ENCODE results near the gene RRP1B.
"Not testable (repeated sequence)": the region's sequence is repeated elsewhere in the genome, so short reads cannot be mapped to it uniquely, and the experiment has no call there.

The RRP1B gene

GRCh38 chr21:43659136-43660000 is at the start of gene RRP1B, which contains the start of gene HSF2BP:
Gene RRP1B (plus strand): TSS chr21:43659560. CDS start chr21:43659665, 105 bp downstream.
Gene HSF2BP (minus strand): TSS chr21:43659488. CDS start chr21:43658096, 1,392 bp downstream.
- H3K9ac ChIP-seq (ENCODE audit: insufficient read length), result peak within 1 kb of the TSS; percentile 90
- DNase-seq (ENCODE audit: low read depth, low spot score), result no peak
- no peaks in the 10 kb centered on the region for H3K9me3 ChIP-seq (ENCODE audit: low read depth, low read length)
- peak within 1 kb of the TSS; percentile 85 for H3K27ac ChIP-seq
- H3K36me3 ChIP-seq (ENCODE audit: insufficient read depth, low read length), result peaks cover 27% of the 10 kb centered on the region
- peak within 1 kb of the TSS; percentile 92 for H3K4me3 ChIP-seq
- TF ChIP-seq FOXP2 (optimal IDR thresholded peaks at IDR 0.05; ENCODE audit: control extremely low read depth, extremely low read length, insufficient read depth) (no peak), POLR2AphosphoS5 (IDR thresholded peaks at IDR 0.05; ENCODE audit: borderline replicate concordance, low read depth, low read length) (peak; percentile 80)

GRCh38 chr21:43611598-43612369 is 47.6 kb upstream of the RRP1B start:
- no peaks in the 10 kb centered on the region for H3K36me3 ChIP-seq (ENCODE audit: insufficient read depth, low read length)
- no peak overlapping the region for H3K9ac ChIP-seq (ENCODE audit: insufficient read length)
- no peak overlapping the region for H3K27ac ChIP-seq
- H3K4me3 ChIP-seq, result no peak overlapping the region
- no peaks in the 10 kb centered on the region for H3K9me3 ChIP-seq (ENCODE audit: low read depth, low read length)
- no peak for DNase-seq (ENCODE audit: low read depth, low spot score)
- TF ChIP-seq FOXP2 (optimal IDR thresholded peaks at IDR 0.05; ENCODE audit: control extremely low read depth, extremely low read length, insufficient read depth), result no peak
- TF ChIP-seq POLR2AphosphoS5 (IDR thresholded peaks at IDR 0.05; ENCODE audit: borderline replicate concordance, low read depth, low read length), result no peak
- no peak for TF ChIP-seq EZH2 (IDR thresholded peaks at IDR 0.05)

GRCh38 chr21:43613755-43614638 is 45.4 kb upstream of the RRP1B start:
- no peak overlapping the region for H3K9ac ChIP-seq (ENCODE audit: insufficient read length)

GRCh38 chr21:43614839-43615238 is 44.5 kb upstream of the RRP1B start:
- Histone ChIP-seq H3K9ac (ENCODE audit: insufficient read length) (no peak overlapping the region), H3K4me3 (no peak overlapping the region), H3K36me3 (ENCODE audit: insufficient read depth, low read length) (peaks cover 3% of the 10 kb centered on the region; the same call in 1 of the 2 replicates), H3K9me3 (ENCODE audit: low read depth, low read length) (no peaks in the 10 kb centered on the region), H3K27ac (no peak overlapping the region)
- TF ChIP-seq POLR2AphosphoS5 (IDR thresholded peaks at IDR 0.05; ENCODE audit: borderline replicate concordance, low read depth, low read length) (no peak), EZH2 (IDR thresholded peaks at IDR 0.05) (no peak), FOXP2 (optimal IDR thresholded peaks at IDR 0.05; ENCODE audit: control extremely low read depth, extremely low read length, insufficient read depth) (no peak)
- DNase-seq (ENCODE audit: low read depth, low spot score), result no peak

More at GRCh38 chr21:43613755-43614638, 45.4 kb upstream of the RRP1B start:
- Histone ChIP-seq H3K9me3 (ENCODE audit: low read depth, low read length) (no peaks in the 10 kb centered on the region), H3K27ac (no peak overlapping the region), H3K36me3 (ENCODE audit: insufficient read depth, low read length) (no peaks in the 10 kb centered on the region), H3K4me3 (no peak overlapping the region)
- DNase-seq (ENCODE audit: low read depth, low spot score), result no peak
- TF ChIP-seq FOXP2 (optimal IDR thresholded peaks at IDR 0.05; ENCODE audit: control extremely low read depth, extremely low read length, insufficient read depth) (no peak), POLR2AphosphoS5 (IDR thresholded peaks at IDR 0.05; ENCODE audit: borderline replicate concordance, low read depth, low read length) (no peak), EZH2 (IDR thresholded peaks at IDR 0.05) (no peak)

GRCh38 chr21:43616861-43617260 is 42.5 kb upstream of the RRP1B start:
- not testable (repeated sequence) for DNase-seq (ENCODE audit: low read depth, low spot score); H3K9me3 ChIP-seq (ENCODE audit: low read depth, low read length); H3K36me3 ChIP-seq (ENCODE audit: insufficient read depth, low read length); H3K27ac ChIP-seq; H3K9ac ChIP-seq (ENCODE audit: insufficient read length); H3K4me3 ChIP-seq

GRCh38 chr21:43618940-43619339 is 40.4 kb upstream of the RRP1B start:
- Histone ChIP-seq H3K9me3 (ENCODE audit: low read depth, low read length) (no peaks in the 10 kb centered on the region), H3K36me3 (ENCODE audit: insufficient read depth, low read length) (peaks cover 7% of the 10 kb centered on the region; the same call in 1 of the 2 replicates), H3K27ac (no peak overlapping the region), H3K4me3 (no peak overlapping the region), H3K9ac (ENCODE audit: insufficient read length) (no peak overlapping the region)
- no peak for DNase-seq (ENCODE audit: low read depth, low spot score)
- TF ChIP-seq EZH2 (IDR thresholded peaks at IDR 0.05), result no peak
- TF ChIP-seq POLR2AphosphoS5 (IDR thresholded peaks at IDR 0.05; ENCODE audit: borderline replicate concordance, low read depth, low read length), result no peak
- no peak for TF ChIP-seq FOXP2 (optimal IDR thresholded peaks at IDR 0.05; ENCODE audit: control extremely low read depth, extremely low read length, insufficient read depth)

- TF ChIP-seq EZH2 (IDR thresholded peaks at IDR 0.05) (no peak), POLR2AphosphoS5 (IDR thresholded peaks at IDR 0.05; ENCODE audit: borderline replicate concordance, low read depth, low read length) (no peak), FOXP2 (optimal IDR thresholded peaks at IDR 0.05; ENCODE audit: control extremely low read depth, extremely low read length, insufficient read depth) (no peak)
- Histone ChIP-seq H3K27ac (no peak overlapping the region), H3K9ac (ENCODE audit: insufficient read length) (no peak overlapping the region), H3K4me3 (no peak overlapping the region), H3K9me3 (ENCODE audit: low read depth, low read length) (no peaks in the 10 kb centered on the region), H3K36me3 (ENCODE audit: insufficient read depth, low read length) (peaks cover 7% of the 10 kb centered on the region; the same call in 1 of the 2 replicates)
- DNase-seq (ENCODE audit: low read depth, low spot score), result no peak
Observed at GRCh38 chr21:43619344-43619743, 40.0 kb upstream of the RRP1B start.

Measured in SK-N-MC (cell line).